Skeletal muscle tissue (tissue), 4 donors: ENCODE results near the gene SH3BGRL2. TPM values are rescaled to one million over a fixed set of nuclear protein-coding genes. Genes with fewer than 3 reads are reported as not detected.
A peak's percentile ranks its signal among the peaks of the same experiment; 100 is the strongest.
"Not testable (repeated sequence)": the region's sequence is repeated elsewhere in the genome, so short reads cannot be mapped to it uniquely, and the experiment has no call there.

Source experiments
- H3K27ac ChIP-seq: one replicate; pipeline ENCODE4 v1.7.0; 2013; ENCODE audit warnings: mild to moderate bottlenecking, low read depth, low read length, inconsistent platforms
- H3K27me3 ChIP-seq, 3 donors: one replicate each; pipeline ENCODE4 v1.7.0; 2013; ENCODE audit warnings: low read length in 3 of 3; ENCODE audit not compliant: control insufficient read depth in 3 of 3, insufficient read depth in 3 of 3
- H3K36me3 ChIP-seq, 3 donors: one replicate each; pipeline ENCODE4 v1.7.0; 2013; ENCODE audit warnings: low read length in 3 of 3; ENCODE audit not compliant: control insufficient read depth in 3 of 3, insufficient read depth in 3 of 3
- H3K4me1 ChIP-seq, 3 donors: one replicate each; pipeline ENCODE4 v1.7.0; 2013; ENCODE audit warnings: low read length in 3 of 3, mild to moderate bottlenecking in 3 of 3; ENCODE audit not compliant: control insufficient read depth in 3 of 3, insufficient read depth in 3 of 3
- H3K4me3 ChIP-seq, 3 donors: one replicate each; pipeline ENCODE4 v1.7.0; 2013; ENCODE audit warnings: low read length in 3 of 3
- H3K9ac ChIP-seq, 3 donors: one replicate each; pipeline ENCODE4 v1.7.0; 2013; ENCODE audit warnings: low read length in 3 of 3, mild to moderate bottlenecking in 3 of 3, moderate library complexity in 2 of 3, low read depth in 1 of 3
- H3K9me3 ChIP-seq, 3 donors: one replicate each; pipeline ENCODE4 v1.7.0; 2013; ENCODE audit warnings: low read length in 3 of 3; ENCODE audit not compliant: control insufficient read depth in 3 of 3
- total RNA-seq: library from RNA; depleted of rRNA; stranded (reverse); fragments of >200 nt; gene quantifications from one replicate; pipeline ENCODE4 v1.2.3, GENCODE V29; 2014
- donor health status: Osteomylitis.

Gene SH3BGRL2
- total RNA-seq, 1 donor from 2014 or later, result 4.7 TPM

- no peak overlapping the region for H3K9ac ChIP-seq
- H3K27ac ChIP-seq, result no peak overlapping the region
- no peaks in the 10 kb centered on the region for H3K27me3 ChIP-seq
- no peaks in the 10 kb centered on the region for H3K9me3 ChIP-seq
- no peaks in the 10 kb centered on the region for H3K36me3 ChIP-seq
- H3K4me1 ChIP-seq, result no peaks in the 10 kb centered on the region
- H3K4me3 ChIP-seq, result no peak overlapping the region
Observed at GRCh38 chr6:79719248-79719960, 88.3 kb downstream of the SH3BGRL2 start.

- H3K27ac ChIP-seq, result no peak overlapping the region
- no peaks in the 10 kb centered on the region for H3K4me1 ChIP-seq
- no peaks in the 10 kb centered on the region for H3K9me3 ChIP-seq
- no peaks in the 10 kb centered on the region for H3K36me3 ChIP-seq
- no peak overlapping the region for H3K4me3 ChIP-seq
- no peak overlapping the region for H3K9ac ChIP-seq
- H3K27me3 ChIP-seq, result no peaks in the 10 kb centered on the region
Observed at GRCh38 chr6:79724816-79725215, 93.7 kb downstream of the SH3BGRL2 start.

- Histone ChIP-seq H3K4me3 (no peak overlapping the region), H3K9me3 (no peaks in the 10 kb centered on the region), H3K27me3 (no peaks in the 10 kb centered on the region), H3K4me1 (no peaks in the 10 kb centered on the region), H3K9ac (no peak overlapping the region), H3K36me3 (no peaks in the 10 kb centered on the region), H3K27ac (no peak overlapping the region)
Observed at GRCh38 chr6:79731471-79731870, 100.3 kb downstream of the SH3BGRL2 start.

GRCh38 chr6:79733388-79733787 lies 102.3 kb downstream of the SH3BGRL2 start:
- no peak overlapping the region for H3K9ac ChIP-seq
- H3K4me3 ChIP-seq, result no peak overlapping the region
- no peaks in the 10 kb centered on the region for H3K9me3 ChIP-seq
- H3K27ac ChIP-seq, result no peak overlapping the region
- no peaks in the 10 kb centered on the region for H3K36me3 ChIP-seq
- H3K27me3 ChIP-seq, result no peaks in the 10 kb centered on the region
- no peaks in the 10 kb centered on the region for H3K4me1 ChIP-seq

GRCh38 chr6:79734374-79734773 lies 103.2 kb downstream of the SH3BGRL2 start:
- H3K27me3 ChIP-seq, result no peaks in the 10 kb centered on the region
- H3K9ac ChIP-seq, result no peak overlapping the region
- no peaks in the 10 kb centered on the region for H3K36me3 ChIP-seq
- no peak overlapping the region for H3K4me3 ChIP-seq
- H3K4me1 ChIP-seq, result no peaks in the 10 kb centered on the region
- H3K9me3 ChIP-seq, result no peaks in the 10 kb centered on the region
- H3K27ac ChIP-seq, result no peak overlapping the region

GRCh38 chr6:79735183-79735582 lies 104.1 kb downstream of the SH3BGRL2 start:
- H3K4me1 ChIP-seq, result no peaks in the 10 kb centered on the region
- H3K27ac ChIP-seq, result no peak overlapping the region
- H3K27me3 ChIP-seq, result no peaks in the 10 kb centered on the region
- H3K4me3 ChIP-seq, result no peak overlapping the region
- no peak overlapping the region for H3K9ac ChIP-seq
- no peaks in the 10 kb centered on the region for H3K36me3 ChIP-seq
- H3K9me3 ChIP-seq, result no peaks in the 10 kb centered on the region

- no peaks in the 10 kb centered on the region for H3K4me1 ChIP-seq
- no peak overlapping the region for H3K27ac ChIP-seq
- no peaks in the 10 kb centered on the region for H3K36me3 ChIP-seq
- no peaks in the 10 kb centered on the region for H3K9me3 ChIP-seq
- H3K27me3 ChIP-seq, result no peaks in the 10 kb centered on the region
- no peak overlapping the region for H3K9ac ChIP-seq
- H3K4me3 ChIP-seq, result peak overlapping the region in 1 of 3 donors; percentile 32
Observed at GRCh38 chr6:79737172-79737571, 106.0 kb downstream of the SH3BGRL2 start.

DNA sequence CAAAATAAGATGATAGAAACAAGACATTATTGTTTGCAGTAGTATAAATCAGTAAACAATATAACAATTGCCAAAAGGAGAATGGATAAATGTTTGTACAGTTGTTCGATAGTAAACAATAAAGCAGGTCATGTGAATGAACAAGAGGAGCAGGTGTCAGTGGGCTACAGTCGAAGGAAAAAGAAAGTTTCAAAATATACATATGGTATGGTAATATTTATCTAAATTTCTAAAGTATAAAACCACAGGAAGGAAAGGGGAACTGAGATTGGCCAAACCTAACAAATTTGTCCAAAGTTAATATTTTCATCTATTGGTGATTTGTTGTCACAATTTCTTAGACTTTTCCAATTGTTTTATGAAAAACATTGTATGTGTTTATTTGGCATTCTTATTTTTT lies 110.9 kb downstream of the SH3BGRL2 start:
- no peak overlapping the region for H3K9ac ChIP-seq
- no peaks in the 10 kb centered on the region for H3K27me3 ChIP-seq
- no peaks in the 10 kb centered on the region for H3K9me3 ChIP-seq
- H3K4me3 ChIP-seq, result no peak overlapping the region
- H3K4me1 ChIP-seq, result no peaks in the 10 kb centered on the region
- H3K36me3 ChIP-seq, result no peaks in the 10 kb centered on the region
- no peak overlapping the region for H3K27ac ChIP-seq

DNA sequence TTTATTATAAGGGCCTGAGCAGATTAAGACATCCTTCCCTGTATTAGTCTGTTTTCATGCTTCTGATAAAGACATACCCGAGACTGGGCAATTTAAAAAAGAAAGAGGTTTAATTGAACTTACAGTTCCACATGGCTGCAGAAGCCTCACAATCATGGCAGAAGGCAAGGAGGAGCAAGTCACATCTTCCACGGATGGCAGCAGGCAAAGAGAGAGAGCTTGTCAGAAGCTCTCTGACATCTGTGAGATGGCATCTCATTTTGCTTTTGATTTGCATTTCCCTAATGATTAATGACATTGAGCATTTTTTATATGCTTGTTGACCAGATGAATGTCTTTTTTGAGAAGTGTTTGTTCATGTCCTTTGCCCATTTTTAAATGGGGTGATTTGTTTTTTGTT lies 114.2 kb downstream of the SH3BGRL2 start:
- not testable (repeated sequence) for H3K4me1 ChIP-seq, H3K27me3 ChIP-seq, H3K36me3 ChIP-seq, H3K9me3 ChIP-seq, H3K4me3 ChIP-seq, H3K9ac ChIP-seq, H3K27ac ChIP-seq

DNA sequence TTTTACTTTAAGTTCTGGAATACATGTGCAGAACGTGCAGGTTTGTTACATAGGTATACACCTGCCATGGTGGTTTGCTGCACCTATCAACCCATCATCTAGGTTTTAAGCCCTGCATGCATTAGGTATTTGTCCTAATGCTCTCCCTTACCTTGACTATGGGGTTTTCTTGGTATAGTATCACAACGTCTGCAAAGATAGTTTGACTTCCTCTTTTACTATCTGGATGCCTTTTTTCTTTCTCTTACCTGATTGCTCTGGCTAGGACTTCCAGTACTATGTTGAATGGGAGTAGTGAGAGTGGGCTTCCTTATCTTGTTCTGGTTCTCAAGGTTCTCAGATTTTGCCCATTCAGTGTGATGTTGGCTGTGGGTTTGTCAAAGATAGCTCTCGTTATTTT lies 115.2 kb downstream of the SH3BGRL2 start:
- not testable (repeated sequence) for H3K9ac ChIP-seq, H3K27ac ChIP-seq, H3K9me3 ChIP-seq, H3K27me3 ChIP-seq, H3K4me1 ChIP-seq, H3K4me3 ChIP-seq, H3K36me3 ChIP-seq
